Islet of Langerhans (tissue), 1 donor: ENCODE measurements around the gene SRRM2.

Experiments used
- FAIRE-seq: peaks from one replicate; lab custom pipeline; 2011; peaks lifted over from hg19 to GRCh38; lab: Jason Lieb, UNC

Gene SRRM2

GRCh38 chr16:2765462-2766404, 13.3 kb downstream of the SRRM2 start:
- FAIRE-seq = no peak

GRCh38 chr16:2766430-2767139, 14.1 kb downstream of the SRRM2 start:
- FAIRE-seq = no peak

GRCh38 chr16:2767140-2767731, 14.8 kb downstream of the SRRM2 start:
- FAIRE-seq = no peak

- FAIRE-seq = no peak
Observed at GRCh38 chr16:2767891-2768290, 15.5 kb downstream of the SRRM2 start.

GRCh38 chr16:2768403-2769089, 16.1 kb downstream of the SRRM2 start:
- no peak for FAIRE-seq

- no peak for FAIRE-seq
Observed at GRCh38 chr16:2769100-2769529, 16.7 kb downstream of the SRRM2 start.

- FAIRE-seq = no peak
Observed at GRCh38 chr16:2769675-2770056, 17.2 kb downstream of the SRRM2 start.

- FAIRE-seq = no peak
Observed at GRCh38 chr16:2770057-2770951, 17.9 kb downstream of the SRRM2 start.

- FAIRE-seq = no peak
Observed at GRCh38 chr16:2771496-2772402, 19.3 kb downstream of the SRRM2 start.

GRCh38 chr16:2773188-2773968, 20.9 kb downstream of the SRRM2 start:
- FAIRE-seq = no peak

GRCh38 chr16:2774161-2774891, 21.9 kb downstream of the SRRM2 start:
- no peak for FAIRE-seq

GRCh38 chr16:2775131-2775716, 22.8 kb downstream of the SRRM2 start:
- FAIRE-seq = no peak

GRCh38 chr16:2775765-2776499, 23.5 kb downstream of the SRRM2 start:
- FAIRE-seq = no peak

- FAIRE-seq = no peak
Observed at GRCh38 chr16:2776500-2777139, 24.2 kb downstream of the SRRM2 start.

- no peak for FAIRE-seq
Observed at GRCh38 chr16:2777231-2777902, 24.9 kb downstream of the SRRM2 start, which contains the start of gene ELOB. Gene ELOB (minus strand): TSS chr16:2777280. CDS start chr16:2777239, 41 bp downstream.

- no peak for FAIRE-seq
Observed at GRCh38 chr16:2777903-2778629, 25.6 kb downstream of the SRRM2 start.
